Forelimb muscle (tissue), 1 donor: ENCODE measurements around the gene SPATA45. TPM values are rescaled to one million over a fixed set of nuclear protein-coding genes. Genes with fewer than 3 reads are reported as not detected.

Experiments
- DNase-seq: peaks from one replicate; pipeline ENCODE4 v3.0.0-alpha.2; 2013; ENCODE audit warnings: low read depth
- polyA plus RNA-seq: library from polyadenylated mRNA; unstranded; fragments of 120-200 nt; gene quantifications from one replicate; pipeline ENCODE4 v1.2.1, GENCODE V29; 2013; ENCODE audit not compliant: insufficient read length

Gene SPATA45
- polyA plus RNA-seq, 1 donor, result not detected

DNA sequence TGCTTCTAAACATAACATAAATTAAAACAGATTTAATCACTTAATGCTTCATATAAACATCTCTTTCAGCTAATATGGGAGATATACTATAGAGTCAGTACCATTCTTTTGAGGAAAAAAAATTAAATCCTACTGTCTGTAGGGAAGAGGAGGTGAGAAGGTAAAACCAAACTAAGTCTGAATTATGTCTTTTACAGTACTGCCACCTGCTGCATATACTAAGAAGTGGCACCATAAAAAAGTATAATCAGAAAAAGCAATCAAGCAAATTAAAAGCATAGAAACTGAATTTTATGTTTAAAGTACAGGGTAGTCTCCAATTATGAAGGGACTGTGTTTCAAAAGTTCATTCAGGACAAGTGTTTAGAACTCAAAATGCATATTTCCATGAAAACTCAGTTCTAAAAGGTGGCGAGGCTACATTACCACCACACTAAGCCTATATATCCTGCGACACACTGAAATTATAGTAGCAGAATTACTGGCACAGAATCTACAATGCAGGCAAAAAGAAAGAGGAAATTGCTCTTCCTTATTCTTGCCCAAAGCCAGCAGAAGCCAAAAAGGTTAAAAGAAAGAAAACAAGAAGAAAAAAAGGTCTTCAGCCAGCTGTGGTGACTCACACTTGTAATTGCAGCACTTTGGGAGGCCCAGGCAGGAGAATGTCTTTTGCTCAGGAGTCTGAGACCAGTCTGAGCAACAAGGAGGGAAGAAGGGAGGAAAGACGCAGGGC, 64.9 kb downstream of the SPATA45 start:
- DNase-seq, result no peak

DNA sequence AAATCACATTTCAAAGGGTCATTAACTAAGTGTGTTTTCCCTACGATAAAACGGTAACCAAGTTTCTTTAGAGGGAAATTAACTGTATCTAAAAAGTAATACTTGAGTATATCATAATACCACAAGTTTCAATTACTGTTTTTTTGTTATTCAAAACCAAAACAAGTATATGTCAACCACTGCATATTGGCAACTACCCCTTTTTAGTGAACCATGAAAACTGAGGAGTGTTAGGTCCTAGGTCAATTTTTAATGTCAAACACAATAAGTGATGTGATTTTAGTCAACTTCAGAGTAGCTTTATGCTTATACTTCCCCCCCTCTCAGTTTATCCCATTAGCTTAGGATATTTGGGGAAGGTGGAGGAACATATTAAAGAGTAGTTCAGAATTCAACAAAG, 66.2 kb downstream of the SPATA45 start:
- DNase-seq, result no peak

DNA sequence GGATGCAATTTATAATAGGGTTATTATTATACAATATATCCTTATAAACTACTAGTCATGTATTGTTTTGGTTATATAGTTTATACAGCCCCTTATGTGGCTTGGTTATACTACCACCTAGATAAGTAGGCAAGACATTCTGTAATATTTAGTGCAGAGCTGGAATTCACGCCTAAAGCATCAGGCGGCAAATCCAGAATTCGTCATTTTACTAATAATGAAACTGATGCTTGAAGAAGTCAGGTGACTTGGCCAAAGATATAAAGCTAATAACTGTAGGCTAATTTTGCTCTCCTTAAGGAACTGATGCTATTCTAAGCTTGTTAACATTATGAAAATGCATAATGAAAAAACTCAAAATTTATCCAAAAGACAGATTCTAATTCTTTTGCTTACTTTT, 66.7 kb downstream of the SPATA45 start:
- no peak for DNase-seq

Other genes starting within 250 kb of the SPATA45 start
- 83.1 TPM for gene ATF3, start 238.9 kb downstream of the SPATA45 start, polyA plus RNA-seq
- 1.3 TPM for gene BATF3, start 147.8 kb downstream of the SPATA45 start, polyA plus RNA-seq
- 31.4 TPM for gene NSL1, start 55.9 kb downstream of the SPATA45 start, polyA plus RNA-seq
- 9.8 TPM for gene TATDN3, start 55.8 kb downstream of the SPATA45 start, polyA plus RNA-seq
- 7.5 TPM for gene FLVCR1, start 10.6 kb upstream of the SPATA45 start, polyA plus RNA-seq
- 41.0 TPM for gene VASH2, start 102.9 kb upstream of the SPATA45 start, polyA plus RNA-seq
- gene ANGEL2, start 168.2 kb upstream of the SPATA45 start, polyA plus RNA-seq, result 28.2 TPM
- 17.2 TPM for gene RPS6KC1, start 203.6 kb upstream of the SPATA45 start, polyA plus RNA-seq